Transverse colon (tissue), 4 donors: ENCODE data around the gene RPGRIP1. TPM values are rescaled to one million over a fixed set of nuclear protein-coding genes. Genes with fewer than 3 reads are reported as not detected.

Experiments used
- DNase-seq: peaks from one replicate; pipeline ENCODE4 v3.0.0-alpha.2; 2019
- H3K27ac ChIP-seq, 4 donors: fragments of 200-600 bp; sonication (generic); 2 replicates each; pipeline ENCODE4 v1.5.1; 2016 to 2018; ENCODE audit warnings: inconsistent platforms in 4 of 4
- H3K27me3 ChIP-seq: fragments of 200-600 bp; sonication (generic); 2 replicates; pipeline ENCODE4 v1.5.1; 2017; ENCODE audit warnings: inconsistent platforms
- H3K36me3 ChIP-seq, 4 donors: fragments of 200-600 bp; sonication (generic); 2 replicates each; pipeline ENCODE4 v1.5.1; 2017 to 2019; ENCODE audit warnings: inconsistent platforms in 4 of 4
- H3K4me1 ChIP-seq, 4 donors: fragments of 200-600 bp; sonication (generic); 2 replicates each; pipeline ENCODE4 v1.5.1; 2017 to 2020; ENCODE audit warnings: inconsistent platforms in 4 of 4
- H3K4me3 ChIP-seq, 4 donors: fragments of 200-600 bp; sonication (generic); 1 replicate in 1 of 4; 2 replicates in 3 of 4; pipeline versions ENCODE4 v1.5.1 to v1.6.1; 2017 to 2019; ENCODE audit warnings: inconsistent platforms in 4 of 4
- H3K9me3 ChIP-seq, 2 donors: fragments of 200-600 bp; sonication (generic); 2 replicates each; pipeline ENCODE4 v1.5.1; 2017 to 2019; ENCODE audit warnings: inconsistent platforms in 2 of 2
- EP300 ChIP-seq: sonication (generic); formaldehyde crosslinking; IDR thresholded peaks from one replicate; pipeline ENCODE4 v1.6.1; 2017; ENCODE audit warnings: antibody characterized with exemption, low read depth
- POLR2A ChIP-seq: fragments of 450-650 bp; IDR thresholded peaks from one replicate; pipeline ENCODE4 v1.6.1; 2016; ENCODE audit warnings: antibody characterized with exemption, mild to moderate bottlenecking, moderate library complexity
- POLR2AphosphoS5 ChIP-seq, 3 donors: sonication (generic); formaldehyde crosslinking; IDR thresholded peaks; one replicate each; pipeline ENCODE4 v1.6.1; 2016; ENCODE audit warnings: antibody characterized with exemption in 3 of 3
- WGBS, 2 donors: methylation state at CpG; one replicate each; pipeline ENCODE4 v1.1.5; 2018; ENCODE audit warnings: low coverage in 1 of 2; 5-methylcytosine and 5-hydroxymethylcytosine counted together
- in situ Hi-C, 4 donors: fragments of 200-750 bp; cut with MboI; loops; one replicate each; pipeline versions ENCODE4 v1.15.0 to v1.15.1; 2017; ENCODE audit warnings: low sequenced_read_pairs in 3 of 4, low pct_ligation_motif_present in 1 of 4, low pct_unique_long_range_greater_than_20kb in 1 of 4
- intact Hi-C: fragments of 100-400 bp; cut with DNase I; formaldehyde crosslinking; loops from one replicate; pipeline ENCODE4 v1.15.1; 2023; ENCODE audit warnings: low total_unique reads
- total RNA-seq, 4 donors: library from RNA; depleted of rRNA; stranded (reverse); fragments of >200 nt; gene quantifications; one replicate each; pipeline ENCODE4 v1.1.0, GENCODE V29; 2016
- TF ChIP-seq, protein P1 (sequence below), 5 experiments: fragments of 200-600 bp in 3 of 5; fragments of 450-650 bp in 2 of 5; sonication (generic) in 3 of 5; IDR thresholded peaks; 1 replicate in 2 of 5; 2 replicates in 3 of 5; pipeline ENCODE4 v1.5.1; 2016 to 2017; ENCODE audit warnings: antibody characterized with exemption in 5 of 5, inconsistent platforms in 3 of 5, mild to moderate bottlenecking in 2 of 5, moderate library complexity in 1 of 5

Gene RPGRIP1
- total RNA-seq, 4 donors from 2014 or later, result 0.27 to 0.48 TPM; not detected in 2

DNA sequence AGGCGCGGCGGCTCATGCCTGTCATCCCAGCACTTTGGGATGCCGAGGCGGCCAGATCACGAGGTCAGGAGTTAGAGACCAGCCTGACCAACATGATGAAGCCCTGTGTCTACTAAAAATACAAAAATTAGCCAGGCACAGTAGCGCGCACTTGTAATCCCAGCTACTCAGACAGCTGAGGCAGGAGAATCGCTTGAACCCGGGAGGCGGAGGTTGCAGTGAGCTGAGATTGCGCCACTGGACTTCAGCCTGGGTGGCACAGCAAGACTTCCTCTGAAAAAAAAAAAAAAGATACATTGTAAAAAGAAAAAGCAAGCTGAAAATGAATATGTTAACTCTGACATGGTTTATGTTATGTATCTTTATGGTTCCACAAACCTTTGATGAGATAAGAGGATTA, 33.6 kb downstream of the RPGRIP1 start:
- DNase-seq, result peak; percentile 32
- Histone ChIP-seq H3K4me3 (no peak overlapping the region), H3K27ac (no peak overlapping the region), H3K4me1 (peaks cover 0 to 6% (median 3%) of the 10 kb centered on the region in 4 donors), H3K36me3 (no peaks in the 10 kb centered on the region), H3K27me3 (no peaks in the 10 kb centered on the region), H3K9me3 (no peaks in the 10 kb centered on the region)
- WGBS, 2 donors, result 68 to 88% methylated on average over 9 to 12 of the region's 12 CpGs
- intact Hi-C loops, result no loop called here
- TF ChIP-seq, protein P1, sequence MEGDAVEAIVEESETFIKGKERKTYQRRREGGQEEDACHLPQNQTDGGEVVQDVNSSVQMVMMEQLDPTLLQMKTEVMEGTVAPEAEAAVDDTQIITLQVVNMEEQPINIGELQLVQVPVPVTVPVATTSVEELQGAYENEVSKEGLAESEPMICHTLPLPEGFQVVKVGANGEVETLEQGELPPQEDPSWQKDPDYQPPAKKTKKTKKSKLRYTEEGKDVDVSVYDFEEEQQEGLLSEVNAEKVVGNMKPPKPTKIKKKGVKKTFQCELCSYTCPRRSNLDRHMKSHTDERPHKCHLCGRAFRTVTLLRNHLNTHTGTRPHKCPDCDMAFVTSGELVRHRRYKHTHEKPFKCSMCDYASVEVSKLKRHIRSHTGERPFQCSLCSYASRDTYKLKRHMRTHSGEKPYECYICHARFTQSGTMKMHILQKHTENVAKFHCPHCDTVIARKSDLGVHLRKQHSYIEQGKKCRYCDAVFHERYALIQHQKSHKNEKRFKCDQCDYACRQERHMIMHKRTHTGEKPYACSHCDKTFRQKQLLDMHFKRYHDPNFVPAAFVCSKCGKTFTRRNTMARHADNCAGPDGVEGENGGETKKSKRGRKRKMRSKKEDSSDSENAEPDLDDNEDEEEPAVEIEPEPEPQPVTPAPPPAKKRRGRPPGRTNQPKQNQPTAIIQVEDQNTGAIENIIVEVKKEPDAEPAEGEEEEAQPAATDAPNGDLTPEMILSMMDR (IDR thresholded peaks at IDR 0.05), result no peak
- TF ChIP-seq POLR2AphosphoS5 (IDR thresholded peaks at IDR 0.05), result no peak
- no peak for TF ChIP-seq EP300
- TF ChIP-seq POLR2A, result no peak
- in situ Hi-C loops, result no loop called here

DNA sequence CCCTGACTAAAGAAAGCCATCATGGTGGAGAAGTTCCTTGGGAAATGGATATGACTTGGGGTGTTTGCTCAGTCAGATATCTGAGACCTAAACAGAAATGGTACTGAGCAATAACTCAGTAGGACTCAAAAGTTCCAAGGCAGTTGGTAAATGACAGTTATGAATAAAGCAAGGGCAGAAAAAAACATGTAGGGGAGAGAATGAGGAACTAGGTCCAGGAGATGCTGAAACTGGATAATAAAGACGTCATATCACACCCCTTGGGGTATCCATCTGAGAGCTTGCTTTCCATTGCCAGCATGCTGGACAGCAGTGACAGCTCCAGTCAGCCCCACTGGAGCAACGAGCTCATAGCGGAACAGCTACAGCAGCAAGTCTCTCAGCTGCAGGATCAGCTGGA, 37.5 kb downstream of the RPGRIP1 start:
- 60 to 62% methylated on average over 1 to 3 of the region's 3 CpGs for WGBS, 2 donors
- no peak overlapping the region for H3K27ac ChIP-seq
- intact Hi-C loops, result no loop called here
- TF ChIP-seq, protein P1 (IDR thresholded peaks at IDR 0.05), result no peak
- TF ChIP-seq POLR2A, result no peak
- no peaks in the 10 kb centered on the region for H3K4me1 ChIP-seq
- no peaks in the 10 kb centered on the region for H3K36me3 ChIP-seq
- no peak overlapping the region for H3K4me3 ChIP-seq
- H3K27me3 ChIP-seq, result no peaks in the 10 kb centered on the region
- no peaks in the 10 kb centered on the region for H3K9me3 ChIP-seq
- in situ Hi-C loops, result no loop called here
- no peak for DNase-seq

DNA sequence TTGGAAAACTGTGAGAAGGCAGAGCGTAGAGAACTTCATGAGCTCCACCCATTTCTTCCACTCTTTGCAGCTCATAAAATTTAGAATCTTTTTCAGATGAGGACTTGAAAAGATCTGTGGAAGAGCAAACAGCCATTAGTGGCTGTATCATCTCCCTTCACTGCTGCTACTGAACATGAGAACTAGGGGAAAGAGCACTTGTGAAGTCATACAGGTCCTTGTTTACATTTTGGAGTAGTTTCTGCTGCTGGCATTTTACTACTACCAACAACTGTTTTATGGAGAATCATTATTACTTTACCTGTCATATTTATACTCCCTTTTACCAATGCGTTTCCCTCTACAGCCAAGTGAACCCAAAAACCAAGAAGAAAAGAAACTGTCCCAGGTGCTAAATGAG, 41.0 kb downstream of the RPGRIP1 start:
- no peaks in the 10 kb centered on the region for H3K36me3 ChIP-seq
- H3K4me3 ChIP-seq, result no peak overlapping the region
- no peaks in the 10 kb centered on the region for H3K27me3 ChIP-seq
- H3K9me3 ChIP-seq, result no peaks in the 10 kb centered on the region
- in situ Hi-C loops, result no loop called here
- 50 to 63% methylated on average over 1 to 2 of the region's 2 CpGs for WGBS, 2 donors
- DNase-seq, result no peak
- intact Hi-C loops, result no loop called here
- no peak overlapping the region for H3K27ac ChIP-seq
- no peaks in the 10 kb centered on the region for H3K4me1 ChIP-seq
- TF ChIP-seq, protein P1 (IDR thresholded peaks at IDR 0.05), result no peak
- TF ChIP-seq EP300, result no peak
- no peak for TF ChIP-seq POLR2A

DNA sequence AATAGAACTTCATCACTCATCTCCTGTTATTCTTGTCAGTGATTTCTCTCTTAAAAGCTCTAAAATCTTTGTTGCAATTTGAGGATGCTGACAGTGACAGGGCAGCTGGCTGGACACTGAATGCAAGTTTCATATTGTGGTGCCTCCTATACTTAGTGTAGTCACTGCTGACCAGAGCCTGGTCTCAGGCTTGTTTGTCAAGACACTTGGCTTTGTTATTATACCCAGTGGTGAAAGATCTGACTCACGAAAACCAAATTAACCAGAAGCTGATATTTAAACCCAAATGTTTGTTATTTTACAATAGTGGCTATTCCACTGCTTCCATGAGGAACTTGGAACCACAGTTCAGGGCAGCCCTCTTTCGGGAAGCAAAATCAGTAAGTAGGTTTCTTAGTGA, 42.8 kb downstream of the RPGRIP1 start:
- in situ Hi-C loops, result no loop called here
- 80 to 100% methylated on average over 1 to 2 of the region's 2 CpGs for WGBS, 2 donors

More for the DNA sequence above, 42.8 kb downstream of the RPGRIP1 start:
- DNase-seq, result no peak
- TF ChIP-seq POLR2AphosphoS5 (IDR thresholded peaks at IDR 0.05), result no peak
- TF ChIP-seq, protein P1 (IDR thresholded peaks at IDR 0.05), result no peak
- TF ChIP-seq EP300, result no peak
- TF ChIP-seq POLR2A, result no peak
- Histone ChIP-seq H3K36me3 (no peaks in the 10 kb centered on the region), H3K4me3 (no peak overlapping the region), H3K9me3 (no peaks in the 10 kb centered on the region), H3K27me3 (no peaks in the 10 kb centered on the region), H3K4me1 (no peaks in the 10 kb centered on the region), H3K27ac (no peak overlapping the region)
- intact Hi-C loops, result no loop called here
